H9 (cell line): ENCODE measurements around the gene TMEM117. TPM values are rescaled to one million over a fixed set of nuclear protein-coding genes. Genes with fewer than 3 reads are reported as not detected.

Experiments used
- DNase-seq: peaks from one replicate; pipeline ENCODE4 v3.0.0-alpha.2; 2017
- H2AFZ ChIP-seq: one replicate; pipeline ENCODE4 v1.6.1; 2013; ENCODE audit warnings: mild to moderate bottlenecking, low read length, control low read depth, moderate library complexity
- H2AK5ac ChIP-seq: 2 replicates; pipeline ENCODE4 v1.6.1; 2013; ENCODE audit warnings: low read length, control low read depth, mixed read lengths; ENCODE audit not compliant: insufficient read length
- H2BK120ac ChIP-seq: one replicate; pipeline ENCODE4 v1.6.1; 2013; ENCODE audit warnings: low read depth, mild to moderate bottlenecking, low read length, control low read depth, inconsistent platforms; ENCODE audit not compliant: poor library complexity, severe bottlenecking
- H2BK12ac ChIP-seq: 2 replicates; pipeline ENCODE4 v1.6.1; 2013; ENCODE audit warnings: low read length, control low read depth, mixed read lengths, low read depth; ENCODE audit not compliant: insufficient read length
- H2BK15ac ChIP-seq: 2 replicates; pipeline ENCODE4 v1.6.1; 2013; ENCODE audit warnings: low read depth, low read length, control low read depth
- H2BK20ac ChIP-seq: one replicate; pipeline ENCODE4 v1.6.1; 2013; ENCODE audit warnings: low read depth, mild to moderate bottlenecking, low read length, control low read depth, inconsistent platforms; ENCODE audit not compliant: poor library complexity, severe bottlenecking
- H2BK5ac ChIP-seq: 2 replicates; pipeline ENCODE4 v1.6.1; 2013; ENCODE audit warnings: low read length, control low read depth, mixed read lengths; ENCODE audit not compliant: insufficient read length
- H3K14ac ChIP-seq: 2 replicates; pipeline ENCODE4 v1.6.1; 2013; ENCODE audit warnings: low read length, control low read depth; ENCODE audit not compliant: insufficient read depth
- H3K18ac ChIP-seq: 2 replicates; pipeline ENCODE4 v1.6.1; 2013; ENCODE audit warnings: low read depth, mild to moderate bottlenecking, mixed read lengths, low read length, control low read depth; ENCODE audit not compliant: insufficient read length
- H3K23ac ChIP-seq: 2 replicates; pipeline ENCODE4 v1.6.1; 2013; ENCODE audit warnings: low read length, control low read depth, mixed read lengths, low read depth; ENCODE audit not compliant: insufficient read length
- H3K23me2 ChIP-seq: 2 replicates; pipeline ENCODE4 v1.6.1; 2013; ENCODE audit warnings: low read depth, mild to moderate bottlenecking, mixed read lengths, low read length, control low read depth; ENCODE audit not compliant: insufficient read length, poor library complexity, severe bottlenecking
- H3K27ac ChIP-seq: 2 replicates; pipeline ENCODE4 v1.5.1; 2013; ENCODE audit warnings: low read length, control low read depth, mixed read lengths, low read depth; ENCODE audit not compliant: insufficient read length
- H3K27me3 ChIP-seq: 2 replicates; pipeline ENCODE4 v1.6.1; 2013; ENCODE audit warnings: low read length, control low read depth, inconsistent platforms; ENCODE audit not compliant: insufficient read depth
- H3K4ac ChIP-seq: 2 replicates; pipeline ENCODE4 v1.6.1; 2013; ENCODE audit warnings: low read depth, mild to moderate bottlenecking, control low read depth, inconsistent platforms, low read length, moderate library complexity
- H3K4me1 ChIP-seq: 2 replicates; pipeline ENCODE4 v1.6.1; 2013; ENCODE audit warnings: low read length, control low read depth, inconsistent platforms; ENCODE audit not compliant: insufficient read depth
- H3K4me2 ChIP-seq: 2 replicates; pipeline ENCODE4 v1.6.1; 2013; ENCODE audit warnings: low read length, control low read depth, mixed read lengths; ENCODE audit not compliant: insufficient read length, insufficient read depth
- H3K56ac ChIP-seq: 2 replicates; pipeline ENCODE4 v1.6.1; 2013; ENCODE audit warnings: low read depth, mild to moderate bottlenecking, mixed read lengths, low read length, control low read depth; ENCODE audit not compliant: insufficient read length
- H3K79me1 ChIP-seq: 2 replicates; pipeline ENCODE4 v1.6.1; 2013; ENCODE audit warnings: low read depth, mild to moderate bottlenecking, moderate library complexity, low read length, control low read depth, inconsistent platforms; ENCODE audit not compliant: insufficient read depth, poor library complexity, severe bottlenecking
- H3K79me2 ChIP-seq: 2 replicates; pipeline ENCODE4 v1.6.1; 2013; ENCODE audit warnings: low read length, control low read depth, inconsistent platforms; ENCODE audit not compliant: insufficient read depth
- H3K9ac ChIP-seq: 2 replicates; pipeline ENCODE4 v1.6.1; 2013; ENCODE audit warnings: low read length, control low read depth, mixed read lengths; ENCODE audit not compliant: insufficient read length; ENCODE audit errors: extremely low read depth
- H3K9me3 ChIP-seq: one replicate; pipeline ENCODE4 v1.6.1; 2013; ENCODE audit warnings: low read depth, low read length, inconsistent platforms; ENCODE audit not compliant: control insufficient read depth
- H3T11ph ChIP-seq: one replicate; pipeline ENCODE4 v1.6.1; 2013; ENCODE audit warnings: mild to moderate bottlenecking, low read length, control low read depth, inconsistent platforms
- H4K20me1 ChIP-seq: one replicate; pipeline ENCODE4 v1.6.1; 2013; ENCODE audit not compliant: control insufficient read depth, insufficient read length, insufficient read depth
- H4K5ac ChIP-seq: 2 replicates; pipeline ENCODE4 v1.6.1; 2013; ENCODE audit warnings: low read depth, mild to moderate bottlenecking, mixed read lengths, low read length, control low read depth; ENCODE audit not compliant: insufficient read length
- H4K8ac ChIP-seq: replicated peaks from 2 replicates; pipeline ENCODE4 v1.6.1; 2013; ENCODE audit warnings: low read length, control low read depth, mixed read lengths, low read depth; ENCODE audit not compliant: insufficient read length
- H4K91ac ChIP-seq: 2 replicates; pipeline ENCODE4 v1.6.1; 2013; ENCODE audit warnings: low read depth, mild to moderate bottlenecking, moderate library complexity, mixed read lengths, low read length, control low read depth; ENCODE audit not compliant: insufficient read length
- H3K27ac Mint-ChIP-seq, 3 experiments: 2 replicates in 2 of 3; 3 replicates in 1 of 3; pipeline ENCODE4 v1.8.0; 2020 to 2021; ENCODE audit warnings: mixed read lengths in 3 of 3, mild to moderate bottlenecking in 1 of 3, moderate library complexity in 1 of 3
- H3K27me3 Mint-ChIP-seq: 2 replicates; pipeline ENCODE4 v1.8.0; 2021; ENCODE audit warnings: low read depth, mild to moderate bottlenecking, moderate library complexity, mixed read lengths
- H3K36me3 Mint-ChIP-seq, 3 experiments: 2 replicates in 2 of 3; 3 replicates in 1 of 3; pipeline ENCODE4 v1.8.0; 2020 to 2021; ENCODE audit warnings: low read depth in 3 of 3, mixed read lengths in 3 of 3; ENCODE audit not compliant: insufficient read depth in 1 of 3
- H3K4me1 Mint-ChIP-seq, 2 experiments: 2 replicates each; pipeline ENCODE4 v1.8.0; 2020; ENCODE audit warnings: mixed read lengths in 2 of 2
- H3K4me3 Mint-ChIP-seq, 2 experiments: 2 replicates in 1 of 2; 3 replicates in 1 of 2; pipeline ENCODE4 v1.8.0; 2020 to 2021; ENCODE audit warnings: mild to moderate bottlenecking in 2 of 2, mixed read lengths in 2 of 2, moderate library complexity in 1 of 2
- H3K9me3 Mint-ChIP-seq, 2 experiments: 2 replicates in 1 of 2; 3 replicates in 1 of 2; pipeline ENCODE4 v1.8.0; 2020; ENCODE audit warnings: mild to moderate bottlenecking in 2 of 2, mixed read lengths in 2 of 2, moderate library complexity in 1 of 2
- CTCF ChIP-seq: fragments of 200-600 bp; sonication (generic); conservative IDR thresholded peaks from 3 replicates; pipeline ENCODE4 v1.8.0; 2021; ENCODE audit warnings: antibody characterized with exemption, mild to moderate bottlenecking
- WGBS: extraction: QIAGEN DNeasy Blood & Tissue Kit; methylation state at CpG from one replicate; pipeline ENCODE4 v1.1.7; 2013; ENCODE audit warnings: missing lambda C conversion rate, low lambda C conversion rate, mixed read lengths; ENCODE audit not compliant: insufficient read length; ENCODE audit errors: extremely low coverage; 5-methylcytosine and 5-hydroxymethylcytosine counted together
- total RNA-seq: library from RNA; stranded (reverse); gene quantifications from 2 replicates; pipeline ENCODE4 v1.2.1, GENCODE V29; 2021

Gene TMEM117
- total RNA-seq, 1 experiment from 2014 or later = 1.7 TPM

- no peak overlapping the region for H4K5ac ChIP-seq
- H4K8ac ChIP-seq = no peak overlapping the region
- H3K27me3 Mint-ChIP-seq = no peaks in the 10 kb centered on the region; the same call in 1 of the 2 replicates
- H3K18ac ChIP-seq = no peak overlapping the region
- H4K20me1 ChIP-seq = no peaks in the 10 kb centered on the region
- H3K4me1 ChIP-seq = no peaks in the 10 kb centered on the region
- no peak overlapping the region for H3K4me3 Mint-ChIP-seq
- no peak overlapping the region for H3K4me2 ChIP-seq
- no CpG with 5 or more reads among the region's 3 CpGs for WGBS
- H3K4ac ChIP-seq = no peak overlapping the region
- H3K27ac Mint-ChIP-seq = no peak overlapping the region
- no peak for DNase-seq
- no peak overlapping the region for H2BK20ac ChIP-seq
- no peak overlapping the region for H3K9ac ChIP-seq
- H3K56ac ChIP-seq = no peak overlapping the region
- no peak for TF ChIP-seq CTCF
- H3K23ac ChIP-seq = no peak overlapping the region
- no peaks in the 10 kb centered on the region for H3K27me3 ChIP-seq
- no peak overlapping the region for H3K14ac ChIP-seq
- no peaks in the 10 kb centered on the region for H3K79me2 ChIP-seq
- no peaks in the 10 kb centered on the region for H3K23me2 ChIP-seq
- no peak overlapping the region for H2AK5ac ChIP-seq
- no peak overlapping the region for H4K91ac ChIP-seq
- H3K9me3 Mint-ChIP-seq = peaks cover 9% of the 10 kb centered on the region in 2 experiments; a peak in 4 of 5 replicates
- H3K9me3 ChIP-seq = no peaks in the 10 kb centered on the region
- no peaks in the 10 kb centered on the region for H3K79me1 ChIP-seq
- no peak overlapping the region for H2BK120ac ChIP-seq
- H3K36me3 Mint-ChIP-seq = peaks cover 5 to 8% (median 7%) of the 10 kb centered on the region in 3 experiments
- H2AFZ ChIP-seq = no peak overlapping the region
- no peak overlapping the region for H2BK5ac ChIP-seq
- no peak overlapping the region for H3T11ph ChIP-seq
- no peaks in the 10 kb centered on the region for H3K4me1 Mint-ChIP-seq
- no peak overlapping the region for H3K27ac ChIP-seq
- H2BK15ac ChIP-seq = no peak overlapping the region
- H2BK12ac ChIP-seq = no peak overlapping the region
Observed at GRCh38 chr12:43848786-43849185, 12.9 kb downstream of the TMEM117 start.
